GM12873 (cell line): ENCODE measurements around the gene SLC35F5.

Source experiments
- CTCF ChIP-seq: IDR thresholded peaks from 2 replicates; pipeline ENCODE4 v1.5.1; 2012; ENCODE audit warnings: low read depth, mild to moderate bottlenecking, moderate library complexity, low read length, control low read depth; ENCODE audit not compliant: insufficient read depth; ENCODE audit errors: missing control alignments

SLC35F5 gene

GRCh38 chr2:113672326-113672932 is 84.0 kb downstream of the SLC35F5 start:
- TF ChIP-seq CTCF: no peak
